Limb (tissue), 2 donors: Measurements from ENCODE around the gene RALGPS1.
"Not testable (repeated sequence)": the region's sequence is repeated elsewhere in the genome, so short reads cannot be mapped to it uniquely, and the experiment has no call there.

Experiments
- DNase-seq, 2 donors: peaks; one replicate each; pipeline ENCODE4 v3.0.0-alpha.2; 2016; ENCODE audit errors: extremely low spot score in 2 of 2

Gene RALGPS1

GRCh38 chr9:127136880-127137639 lies 222.5 kb downstream of the RALGPS1 start:
- DNase-seq: no peak

- no peak for DNase-seq
Measured at GRCh38 chr9:127137640-127138360, 223.2 kb downstream of the RALGPS1 start.

GRCh38 chr9:127138444-127138843 lies 223.9 kb downstream of the RALGPS1 start:
- DNase-seq: no peak

- no peak for DNase-seq
Measured at GRCh38 chr9:127139071-127139731, 224.6 kb downstream of the RALGPS1 start.

- no peak for DNase-seq
Measured at GRCh38 chr9:127139775-127140174, 225.2 kb downstream of the RALGPS1 start.

- DNase-seq: no peak
Measured at GRCh38 chr9:127140181-127140580, 225.6 kb downstream of the RALGPS1 start.

- no peak for DNase-seq
Measured at GRCh38 chr9:127140842-127141675, 226.5 kb downstream of the RALGPS1 start.

- DNase-seq: no peak
Measured at GRCh38 chr9:127142291-127142690, 227.7 kb downstream of the RALGPS1 start.

- no peak for DNase-seq
Measured at GRCh38 chr9:127142931-127143464, 228.4 kb downstream of the RALGPS1 start.

- DNase-seq: no peak
Measured at GRCh38 chr9:127143920-127144465, 229.4 kb downstream of the RALGPS1 start.

GRCh38 chr9:127144670-127145445 lies 230.3 kb downstream of the RALGPS1 start:
- no peak for DNase-seq

GRCh38 chr9:127146841-127147240 lies 232.3 kb downstream of the RALGPS1 start:
- DNase-seq: not testable (repeated sequence)

GRCh38 chr9:127147251-127147650 lies 232.7 kb downstream of the RALGPS1 start:
- no peak for DNase-seq

- no peak for DNase-seq
Measured at GRCh38 chr9:127148014-127148413, 233.4 kb downstream of the RALGPS1 start.

GRCh38 chr9:127149010-127149409 lies 234.4 kb downstream of the RALGPS1 start:
- DNase-seq: no peak

GRCh38 chr9:127149463-127150390 lies 235.1 kb downstream of the RALGPS1 start:
- DNase-seq: no peak

GRCh38 chr9:127153501-127153900 lies 238.9 kb downstream of the RALGPS1 start:
- DNase-seq: no peak

- DNase-seq: no peak
Measured at GRCh38 chr9:127154003-127154389, 239.4 kb downstream of the RALGPS1 start.
